ENCODE data around the gene DNAH3. TPM values are rescaled to one million over a fixed set of nuclear protein-coding genes. Genes with fewer than 3 reads are reported as not detected.

Gene DNAH3
- total RNA-seq, 1 donor from 2014 or later: not detected

DNA sequence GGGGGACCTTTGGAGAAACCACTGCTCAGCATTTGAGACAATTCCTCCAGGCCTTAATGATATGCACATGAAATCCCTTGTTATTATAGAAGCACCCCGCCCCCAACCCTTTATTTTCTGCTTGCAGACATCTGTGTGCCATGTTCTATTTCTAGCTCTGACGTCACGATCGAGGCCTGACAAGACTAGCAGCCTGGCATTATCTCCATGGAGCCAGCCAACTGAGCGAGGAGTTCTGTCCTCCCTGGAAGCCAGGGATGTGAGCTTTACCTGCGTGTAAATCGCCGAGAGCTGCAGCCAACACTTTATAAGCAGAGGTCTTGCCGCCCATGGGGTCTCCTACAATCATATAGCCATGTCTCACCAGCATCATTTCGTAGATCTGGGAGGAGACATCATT is 116.9 kb downstream of the DNAH3 start:
- Mint-ChIP-seq H3K4me3 (no peak overlapping the region), H3K27ac (no peak overlapping the region), H3K36me3 (no peaks in the 10 kb centered on the region), H3K27me3 (ENCODE audit: low read depth) (peaks cover 18% of the 10 kb centered on the region), H3K4me1 (no peaks in the 10 kb centered on the region), H3K9me3 (no peaks in the 10 kb centered on the region)
- TF ChIP-seq, protein P1, sequence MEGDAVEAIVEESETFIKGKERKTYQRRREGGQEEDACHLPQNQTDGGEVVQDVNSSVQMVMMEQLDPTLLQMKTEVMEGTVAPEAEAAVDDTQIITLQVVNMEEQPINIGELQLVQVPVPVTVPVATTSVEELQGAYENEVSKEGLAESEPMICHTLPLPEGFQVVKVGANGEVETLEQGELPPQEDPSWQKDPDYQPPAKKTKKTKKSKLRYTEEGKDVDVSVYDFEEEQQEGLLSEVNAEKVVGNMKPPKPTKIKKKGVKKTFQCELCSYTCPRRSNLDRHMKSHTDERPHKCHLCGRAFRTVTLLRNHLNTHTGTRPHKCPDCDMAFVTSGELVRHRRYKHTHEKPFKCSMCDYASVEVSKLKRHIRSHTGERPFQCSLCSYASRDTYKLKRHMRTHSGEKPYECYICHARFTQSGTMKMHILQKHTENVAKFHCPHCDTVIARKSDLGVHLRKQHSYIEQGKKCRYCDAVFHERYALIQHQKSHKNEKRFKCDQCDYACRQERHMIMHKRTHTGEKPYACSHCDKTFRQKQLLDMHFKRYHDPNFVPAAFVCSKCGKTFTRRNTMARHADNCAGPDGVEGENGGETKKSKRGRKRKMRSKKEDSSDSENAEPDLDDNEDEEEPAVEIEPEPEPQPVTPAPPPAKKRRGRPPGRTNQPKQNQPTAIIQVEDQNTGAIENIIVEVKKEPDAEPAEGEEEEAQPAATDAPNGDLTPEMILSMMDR (IDR thresholded peaks at IDR 0.05; ENCODE audit: unreplicated experiment): no peak
- no peak for DNase-seq (ENCODE audit: low spot score in 2 of 2, unreplicated experiment in 2 of 2)

- Mint-ChIP-seq H3K4me3 (no peak overlapping the region), H3K4me1 (no peaks in the 10 kb centered on the region), H3K9me3 (no peaks in the 10 kb centered on the region), H3K36me3 (no peaks in the 10 kb centered on the region), H3K27me3 (ENCODE audit: low read depth) (peaks cover 18% of the 10 kb centered on the region), H3K27ac (no peak overlapping the region)
- no peak for DNase-seq (ENCODE audit: low spot score in 2 of 2, unreplicated experiment in 2 of 2)
- TF ChIP-seq, protein P1 (IDR thresholded peaks at IDR 0.05; ENCODE audit: unreplicated experiment): no peak
Measured at GRCh38 chr16:21033264-21033663, 117.4 kb downstream of the DNAH3 start.

DNA sequence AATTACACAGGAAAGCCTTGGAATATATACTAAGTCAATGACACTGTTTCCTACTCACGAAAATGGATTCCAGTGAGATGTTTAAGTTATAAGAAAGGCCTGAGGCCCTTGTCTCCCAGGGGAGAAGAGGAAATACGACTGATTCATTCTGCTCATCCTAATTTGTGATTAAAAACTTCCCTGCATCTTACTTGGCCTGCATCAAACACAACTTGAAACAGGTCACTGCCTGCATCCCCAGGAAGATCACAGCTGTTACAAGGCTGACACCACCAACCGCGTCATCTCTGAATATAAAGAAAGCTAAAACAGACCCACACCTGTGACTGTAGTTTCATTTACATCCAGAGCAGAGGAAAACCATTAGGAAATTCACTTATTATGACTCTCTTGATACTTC is 121.9 kb downstream of the DNAH3 start:
- H3K27ac Mint-ChIP-seq: no peak overlapping the region

GRCh38 chr16:21026846-21027245 is 123.8 kb downstream of the DNAH3 start:
- Mint-ChIP-seq H3K4me3 (no peak overlapping the region), H3K9me3 (no peaks in the 10 kb centered on the region), H3K36me3 (no peaks in the 10 kb centered on the region), H3K27me3 (ENCODE audit: low read depth) (no peaks in the 10 kb centered on the region), H3K27ac (no peak overlapping the region), H3K4me1 (no peaks in the 10 kb centered on the region)
- no peak for DNase-seq (ENCODE audit: low spot score in 2 of 2, unreplicated experiment in 2 of 2)
- TF ChIP-seq, protein P1 (IDR thresholded peaks at IDR 0.05; ENCODE audit: unreplicated experiment): no peak

More for the DNA sequence above, 121.9 kb downstream of the DNAH3 start:
- H3K4me1 Mint-ChIP-seq: no peaks in the 10 kb centered on the region
- H3K27me3 Mint-ChIP-seq (ENCODE audit: low read depth): peaks cover 6% of the 10 kb centered on the region
- no peaks in the 10 kb centered on the region for H3K9me3 Mint-ChIP-seq
- TF ChIP-seq, protein P1 (IDR thresholded peaks at IDR 0.05; ENCODE audit: unreplicated experiment): no peak
- no peak for DNase-seq (ENCODE audit: low spot score in 2 of 2, unreplicated experiment in 2 of 2)
- no peaks in the 10 kb centered on the region for H3K36me3 Mint-ChIP-seq
- no peak overlapping the region for H3K4me3 Mint-ChIP-seq

- H3K27ac Mint-ChIP-seq: no peak overlapping the region
- TF ChIP-seq, protein P1 (IDR thresholded peaks at IDR 0.05; ENCODE audit: unreplicated experiment): no peak
- no peaks in the 10 kb centered on the region for H3K9me3 Mint-ChIP-seq
- H3K4me3 Mint-ChIP-seq: no peak overlapping the region
- DNase-seq (ENCODE audit: low spot score in 2 of 2, unreplicated experiment in 2 of 2): no peak
- H3K27me3 Mint-ChIP-seq (ENCODE audit: low read depth): no peaks in the 10 kb centered on the region
- no peaks in the 10 kb centered on the region for H3K36me3 Mint-ChIP-seq
- H3K4me1 Mint-ChIP-seq: no peaks in the 10 kb centered on the region
Measured at GRCh38 chr16:21023509-21024202, 127.0 kb downstream of the DNAH3 start.
